Stimulated activated CD4-positive, alpha-beta T cell treated with anti-CD3 and anti-CD28 coated beads, Interleukin-2, amount 100 ng/mL, for 48 hours (primary cell): ENCODE results near the gene NTMT1.

ENCODE experiments used
- DNase-seq, 2 donors: peaks; one replicate each; pipeline ENCODE4 v3.0.0-alpha.2; 2020

NTMT1 gene

GRCh38 chr9:129682381-129682780 lies 56.4 kb downstream of the NTMT1 start:
- DNase-seq = no peak

- no peak for DNase-seq
Observed at GRCh38 chr9:129685220-129685932, 59.4 kb downstream of the NTMT1 start.
